Subcutaneous adipose tissue (tissue), 4 donors: Measurements from ENCODE around the gene ADAMTS16. TPM values are rescaled to one million over a fixed set of nuclear protein-coding genes. Genes with fewer than 3 reads are reported as not detected.

Experiments used
- total RNA-seq, 4 donors: library from RNA; depleted of rRNA; stranded (reverse); fragments of >200 nt; gene quantifications; one replicate each; pipeline ENCODE4 v1.1.0, GENCODE V29; 2016
- TF ChIP-seq, protein P1 (sequence below): fragments of 450-650 bp; IDR thresholded peaks from one replicate; pipeline ENCODE4 v1.5.1; 2016; ENCODE audit warnings: low read depth, mild to moderate bottlenecking, control low read depth, antibody characterized with exemption, moderate library complexity

Gene ADAMTS16
- total RNA-seq, 4 donors from 2014 or later: 0.66 to 2.0 (median 0.88) TPM

DNA sequence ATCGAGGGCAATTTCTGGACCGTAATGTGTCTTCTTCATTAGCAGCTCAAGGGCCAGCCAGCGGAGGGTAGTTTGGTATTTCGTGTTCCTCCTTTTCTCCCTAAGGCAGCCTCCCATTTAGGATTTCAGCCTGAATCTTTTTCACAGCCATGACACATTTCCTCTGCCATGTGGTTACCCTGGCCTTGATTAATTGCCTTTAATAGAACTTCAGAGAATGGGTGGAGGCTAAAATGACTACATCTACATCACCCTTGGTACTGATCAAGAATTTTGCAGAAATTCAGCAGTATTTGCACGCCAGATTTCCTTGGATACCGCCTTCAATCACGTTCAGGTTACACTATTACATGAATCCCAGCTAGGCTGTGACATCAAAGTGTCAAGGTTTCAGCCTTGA lies 58.0 kb downstream of the ADAMTS16 start:
- TF ChIP-seq, protein P1, sequence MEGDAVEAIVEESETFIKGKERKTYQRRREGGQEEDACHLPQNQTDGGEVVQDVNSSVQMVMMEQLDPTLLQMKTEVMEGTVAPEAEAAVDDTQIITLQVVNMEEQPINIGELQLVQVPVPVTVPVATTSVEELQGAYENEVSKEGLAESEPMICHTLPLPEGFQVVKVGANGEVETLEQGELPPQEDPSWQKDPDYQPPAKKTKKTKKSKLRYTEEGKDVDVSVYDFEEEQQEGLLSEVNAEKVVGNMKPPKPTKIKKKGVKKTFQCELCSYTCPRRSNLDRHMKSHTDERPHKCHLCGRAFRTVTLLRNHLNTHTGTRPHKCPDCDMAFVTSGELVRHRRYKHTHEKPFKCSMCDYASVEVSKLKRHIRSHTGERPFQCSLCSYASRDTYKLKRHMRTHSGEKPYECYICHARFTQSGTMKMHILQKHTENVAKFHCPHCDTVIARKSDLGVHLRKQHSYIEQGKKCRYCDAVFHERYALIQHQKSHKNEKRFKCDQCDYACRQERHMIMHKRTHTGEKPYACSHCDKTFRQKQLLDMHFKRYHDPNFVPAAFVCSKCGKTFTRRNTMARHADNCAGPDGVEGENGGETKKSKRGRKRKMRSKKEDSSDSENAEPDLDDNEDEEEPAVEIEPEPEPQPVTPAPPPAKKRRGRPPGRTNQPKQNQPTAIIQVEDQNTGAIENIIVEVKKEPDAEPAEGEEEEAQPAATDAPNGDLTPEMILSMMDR: no peak

DNA sequence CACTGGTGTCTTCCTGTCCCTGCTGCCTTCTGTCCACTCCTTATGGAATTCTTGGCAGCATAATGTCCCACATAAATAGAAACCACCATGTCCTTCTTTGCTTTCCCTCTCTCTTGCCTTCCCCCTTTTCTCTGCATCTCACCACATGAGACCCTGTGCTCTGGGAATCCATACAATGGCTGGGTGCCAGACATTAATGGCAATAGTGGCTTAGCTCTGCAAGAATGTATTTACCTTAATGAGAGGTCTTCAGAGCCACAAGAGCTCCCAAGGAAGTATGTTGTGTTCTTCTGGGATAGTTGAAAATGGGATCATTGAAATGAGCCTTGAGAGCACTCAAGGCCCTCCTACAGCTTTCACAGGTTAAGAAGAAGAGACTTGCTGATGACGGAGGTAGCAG lies 58.7 kb downstream of the ADAMTS16 start:
- TF ChIP-seq, protein P1: no peak

DNA sequence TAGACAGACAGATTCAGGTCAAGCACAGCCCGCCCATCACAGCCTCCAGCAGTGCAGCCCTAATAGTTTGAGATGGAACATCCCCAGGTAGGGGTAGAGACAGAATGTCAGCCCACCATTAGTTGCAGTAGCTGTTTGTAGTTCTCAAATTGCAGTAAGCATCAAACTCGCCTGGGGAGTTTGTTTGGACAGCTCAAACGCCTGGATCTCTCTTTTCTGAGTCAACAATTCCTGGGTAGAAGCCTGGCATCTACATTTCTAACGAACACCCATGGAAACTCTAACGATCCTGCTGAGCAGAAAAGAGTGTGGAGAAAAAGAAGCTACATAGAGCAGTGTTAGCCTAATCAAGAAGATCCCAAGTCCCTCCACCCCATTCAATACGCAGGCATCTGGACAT lies 59.4 kb downstream of the ADAMTS16 start:
- TF ChIP-seq, protein P1: no peak

DNA sequence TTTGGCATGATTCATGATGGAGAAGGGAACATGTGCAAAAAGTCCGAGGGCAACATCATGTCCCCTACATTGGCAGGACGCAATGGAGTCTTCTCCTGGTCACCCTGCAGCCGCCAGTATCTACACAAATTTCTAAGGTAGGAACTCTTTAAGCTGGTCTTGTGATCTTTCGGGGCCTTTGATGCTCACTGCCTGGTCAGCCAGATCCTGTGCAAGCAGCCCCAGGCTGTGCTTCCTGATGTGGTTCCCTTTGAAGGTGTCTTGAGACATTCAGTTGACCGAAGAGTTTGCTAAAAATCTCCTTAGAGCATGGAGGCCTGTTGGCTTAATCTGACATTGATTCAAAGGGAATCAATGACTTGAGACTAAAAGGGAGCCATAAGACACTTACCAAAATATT lies 60.0 kb downstream of the ADAMTS16 start:
- TF ChIP-seq, protein P1: no peak

DNA sequence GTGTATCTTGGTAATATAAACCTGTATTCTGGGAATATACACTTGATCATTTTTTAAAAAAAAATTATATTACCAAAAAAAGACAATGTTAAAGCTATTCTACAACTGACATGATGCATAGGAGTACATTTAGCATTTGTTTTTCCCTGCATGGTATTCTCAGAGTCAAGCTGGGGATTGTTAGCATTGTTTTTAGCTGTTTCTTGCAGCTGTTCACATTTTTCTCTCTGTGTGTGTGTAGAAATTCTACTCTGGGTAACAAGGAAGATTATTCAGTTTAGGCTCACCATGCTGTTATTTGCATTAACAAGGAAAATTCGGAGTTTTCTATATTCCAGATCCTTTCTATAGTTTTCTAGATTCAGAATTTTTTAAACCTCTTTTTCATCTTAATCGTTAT lies 62.2 kb downstream of the ADAMTS16 start:
- TF ChIP-seq, protein P1: no peak

DNA sequence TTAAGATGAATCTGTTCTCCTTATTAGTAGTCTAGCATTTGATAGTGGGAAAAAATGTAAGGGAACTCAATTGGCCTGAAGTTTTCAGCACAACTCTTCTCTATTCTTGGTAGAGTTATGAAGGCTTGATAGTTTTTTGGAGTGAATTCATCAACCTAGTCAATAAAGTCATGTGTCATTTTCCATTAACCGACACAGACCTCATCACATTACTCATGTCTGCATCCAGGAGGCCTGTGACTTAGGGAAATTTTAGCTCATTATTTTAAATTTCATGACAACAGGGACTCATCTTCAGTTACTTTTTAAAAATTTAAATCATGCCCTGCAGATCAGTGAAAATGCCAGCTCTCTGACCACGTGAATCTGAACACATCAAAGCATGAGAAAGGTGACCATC lies 63.3 kb downstream of the ADAMTS16 start:
- TF ChIP-seq, protein P1: no peak

DNA sequence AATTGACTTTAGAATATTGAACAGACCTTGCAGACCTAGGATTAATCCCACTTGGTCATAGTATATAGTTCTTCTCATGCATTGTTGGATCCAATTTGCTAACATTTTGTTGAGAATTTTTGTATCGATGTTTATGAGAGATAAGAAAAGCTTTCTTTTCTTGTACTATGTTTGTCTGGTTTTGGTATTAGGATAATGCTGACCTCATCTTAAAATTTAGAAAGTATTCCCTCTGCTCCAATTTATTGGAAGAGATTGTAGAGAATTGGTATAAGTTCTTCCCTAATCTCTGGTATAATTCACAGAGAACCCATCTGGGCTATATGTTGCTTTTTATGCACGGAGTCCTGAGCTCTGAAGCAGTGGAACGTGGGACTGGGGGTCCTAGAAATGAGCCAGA lies 67.7 kb downstream of the ADAMTS16 start:
- TF ChIP-seq, protein P1: no peak
